22Rv1 (cell line): ENCODE measurements around the gene RTTN.
A peak's percentile ranks its signal among the peaks of the same experiment; 100 is the strongest.

Source experiments
- H3K27ac ChIP-seq: fragments of 450-650 bp; 2 replicates; pipeline ENCODE4 v1.5.1; 2017
- CTCF ChIP-seq: fragments of 450-650 bp; IDR thresholded peaks from 2 replicates; pipeline ENCODE4 v1.5.1; 2017; ENCODE audit warnings: mild to moderate bottlenecking
- ZFX ChIP-seq: fragments of 450-650 bp; IDR thresholded peaks from 2 replicates; pipeline ENCODE4 v1.6.1; 2017; ENCODE audit warnings: antibody characterized with exemption, borderline replicate concordance

The RTTN gene

GRCh38 chr18:70197026-70197425, 8.5 kb downstream of the RTTN start:
- H3K27ac ChIP-seq: no peak overlapping the region
- no peak for TF ChIP-seq ZFX
- TF ChIP-seq CTCF: no peak

GRCh38 chr18:70195852-70196434, 9.5 kb downstream of the RTTN start:
- no peak overlapping the region for H3K27ac ChIP-seq
- TF ChIP-seq ZFX (no peak), CTCF (peak; percentile 84)

GRCh38 chr18:70195014-70195614, 10.4 kb downstream of the RTTN start:
- TF ChIP-seq ZFX (no peak), CTCF (no peak)
- H3K27ac ChIP-seq: no peak overlapping the region

- no peak for TF ChIP-seq ZFX
- no peak for TF ChIP-seq CTCF
- no peak overlapping the region for H3K27ac ChIP-seq
These were observed 11.1 kb downstream of the RTTN start for GRCh38 chr18:70194227-70194890.

GRCh38 chr18:70190529-70190928, 15.0 kb downstream of the RTTN start:
- TF ChIP-seq ZFX (no peak), CTCF (no peak)
- H3K27ac ChIP-seq: no peak overlapping the region

- H3K27ac ChIP-seq: no peak overlapping the region
- no peak for TF ChIP-seq ZFX
- no peak for TF ChIP-seq CTCF
These were observed 17.4 kb downstream of the RTTN start for GRCh38 chr18:70188113-70188512.

GRCh38 chr18:70183441-70183840, 22.0 kb downstream of the RTTN start:
- TF ChIP-seq CTCF (no peak), ZFX (no peak)
- no peak overlapping the region for H3K27ac ChIP-seq
